T-cell (primary cell): ENCODE data around the gene VARS1. TPM values are rescaled to one million over a fixed set of nuclear protein-coding genes. Genes with fewer than 3 reads are reported as not detected.
"Not testable (repeated sequence)": the region's sequence is repeated elsewhere in the genome, so short reads cannot be mapped to it uniquely, and the experiment has no call there.

Experiments
- ATAC-seq, 4 experiments: fragments of 200-7000 bp in 3 of 4; fragments of 150-1000 bp in 1 of 4; cut with Tn5 transposase; replicated peaks in 1 of 4; 1 replicate in 3 of 4; 2 replicates in 1 of 4; pipeline ENCODE4 v1.10.0; 2021; ENCODE audit warnings: moderate library complexity in 3 of 4, mild to moderate bottlenecking in 2 of 4, moderate number of reproducible peaks in 1 of 4
- CTCF ChIA-PET, 2 donors: fragments of 300-600 bp; sonication (Branson Sonifier 250); formaldehyde crosslinking; loops; one replicate each; lab custom pipeline; 2022; ENCODE audit warnings: antibody characterized with exemption in 2 of 2; lab: Charles Lee
- POLR2A ChIA-PET, 2 donors: fragments of 300-600 bp; sonication (Branson Sonifier 250); formaldehyde crosslinking; loops; one replicate each; lab custom pipeline; 2022; ENCODE audit warnings: antibody characterized with exemption in 2 of 2; lab: Charles Lee
- DNase-seq, 35 experiments: peaks; one replicate each; pipeline versions ENCODE4 v3.0.0 to v3.0.0-alpha.2; 2013 to 2023
- H3K27ac ChIP-seq: one replicate; pipeline ENCODE4 v1.5.1; 2013; ENCODE audit warnings: low read length
- H3K27me3 ChIP-seq, 2 experiments: replicated peaks in 1 of 2; 1 replicate in 1 of 2; 2 replicates in 1 of 2; pipeline versions ENCODE4 v1.6.1 to v1.7.0; 2013; ENCODE audit warnings: low read length in 1 of 2, mixed read lengths in 1 of 2; ENCODE audit not compliant: control insufficient read depth in 2 of 2, insufficient read depth in 2 of 2; ENCODE audit errors: extremely low read depth in 1 of 2
- H3K36me3 ChIP-seq, 2 donors: 1 replicate in 1 of 2; 2 replicates in 1 of 2; pipeline versions ENCODE4 v1.6.1 to v1.7.0; 2013; ENCODE audit warnings: low read length in 1 of 2; ENCODE audit not compliant: control insufficient read depth in 2 of 2, insufficient read depth in 1 of 2; ENCODE audit errors: extremely low read depth in 1 of 2
- H3K4me1 ChIP-seq, 2 experiments: 1 replicate in 1 of 2; 2 replicates in 1 of 2; pipeline versions ENCODE4 v1.6.1 to v1.7.0; 2013; ENCODE audit warnings: low read length in 2 of 2, mixed read lengths in 1 of 2; ENCODE audit not compliant: insufficient read depth in 2 of 2, control insufficient read depth in 1 of 2; ENCODE audit errors: extremely low read depth in 1 of 2
- H3K4me3 ChIP-seq, 2 donors: 1 replicate in 1 of 2; 2 replicates in 1 of 2; pipeline versions ENCODE4 v1.5.1 to v1.7.0; 2013; ENCODE audit warnings: mild to moderate bottlenecking in 2 of 2, low read length in 1 of 2, moderate library complexity in 1 of 2; ENCODE audit not compliant: control insufficient read depth in 1 of 2; ENCODE audit errors: extremely low read depth in 1 of 2
- H3K9me3 ChIP-seq: 2 replicates; pipeline ENCODE4 v1.7.0; 2013
- H3K27ac Mint-ChIP-seq, 2 donors: one replicate each; pipeline ENCODE4 v1.8.0; 2020 to 2021; ENCODE audit warnings: mild to moderate bottlenecking in 2 of 2, mixed read lengths in 2 of 2
- H3K27me3 Mint-ChIP-seq, 2 donors: one replicate each; pipeline ENCODE4 v1.8.0; 2021 to 2022; ENCODE audit warnings: mixed read lengths in 2 of 2
- H3K36me3 Mint-ChIP-seq: one replicate; pipeline ENCODE4 v1.8.0; 2021; ENCODE audit warnings: mixed read lengths
- H3K4me1 Mint-ChIP-seq, 3 donors: one replicate each; pipeline ENCODE4 v1.8.0; 2020 to 2022; ENCODE audit warnings: mixed read lengths in 3 of 3, mild to moderate bottlenecking in 1 of 3
- H3K4me3 Mint-ChIP-seq, 3 donors: one replicate each; pipeline ENCODE4 v1.8.0; 2020 to 2022; ENCODE audit warnings: mild to moderate bottlenecking in 3 of 3, mixed read lengths in 3 of 3, moderate library complexity in 3 of 3
- H3K9me3 Mint-ChIP-seq, 3 donors: one replicate each; pipeline ENCODE4 v1.8.0; 2020 to 2022; ENCODE audit warnings: mixed read lengths in 3 of 3
- WGBS: methylation state at CpG from one replicate; pipeline ENCODE4 v1.1.5; 2013; ENCODE audit warnings: missing lambda C conversion rate; ENCODE audit not compliant: insufficient coverage; 5-methylcytosine and 5-hydroxymethylcytosine counted together
- total RNA-seq, 35 experiments: library from RNA in 6 of 35; stranded (reverse) in 6 of 35; fragments of 120-200 nt in 1 of 35; gene quantifications; one replicate each; pipeline versions ENCODE4 v1.2.1 to v1.2.4 and lab custom pipeline; 2013 to 2026

Gene VARS1
- total RNA-seq, 5 donors from 2014 or later (not counting 1 experiment from before 2014, with no cell fraction given): 44.4 to 71.0 (median 62.5) TPM

DNA sequence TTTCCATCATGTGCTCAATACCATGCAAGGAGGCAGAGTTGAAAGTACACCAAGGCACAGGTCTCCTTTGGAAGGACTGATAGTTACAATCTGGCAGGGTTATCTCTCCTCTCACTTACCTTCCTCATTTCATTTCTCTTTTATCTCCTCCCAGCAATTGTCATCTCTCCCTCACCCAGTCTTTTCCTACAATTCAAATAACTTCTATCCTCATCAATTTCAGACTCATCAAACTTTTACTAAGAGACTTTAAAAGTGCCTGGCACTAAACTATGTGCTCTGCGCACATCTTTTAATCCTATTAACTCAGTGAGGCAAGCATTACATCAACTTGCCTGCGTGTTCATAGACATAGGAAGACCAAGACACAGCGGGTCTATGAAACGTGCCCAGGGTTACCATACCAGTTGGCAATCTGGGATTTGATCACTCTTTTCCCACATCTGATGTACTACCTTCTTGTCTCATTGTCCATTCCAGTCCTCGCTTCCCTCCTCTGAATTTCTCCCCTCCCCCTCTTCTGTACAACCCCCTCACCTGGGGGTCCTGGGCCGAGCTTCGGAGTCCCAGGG, 1.2 kb downstream of the VARS1 start:
- Mint-ChIP-seq H3K27ac (peak overlapping the region; percentile 84 to 96), H3K27me3 (no peaks in the 10 kb centered on the region), H3K4me3 (peak overlapping the region; percentile 78 to 96 (median 95)), H3K36me3 (peaks cover 10% of the 10 kb centered on the region), H3K9me3 (no peaks in the 10 kb centered on the region), H3K4me1 (peaks cover 46 to 54% (median 46%) of the 10 kb centered on the region in 3 donors)
- peaks cover 9 to 15% of the 10 kb centered on the region in 2 donors for H3K36me3 ChIP-seq
- 19% methylated on average over 7 of the region's 7 CpGs for WGBS
- no peaks in the 10 kb centered on the region for H3K9me3 ChIP-seq
- H3K4me3 ChIP-seq: peak overlapping the region; percentile 82 to 94
- POLR2A ChIA-PET: interaction anchor here in 1 of 2 donors (0.6 kb wide), 1 partner anchor 32 kb away, joined by 4 read pairs; no protein-coding TSS in a partner anchor
- no peak for ATAC-seq
- peak overlapping the region; percentile 79 for H3K27ac ChIP-seq
- peaks cover 23 to 49% of the 10 kb centered on the region in 2 experiments for H3K4me1 ChIP-seq
- CTCF ChIA-PET: no interaction called here
- no peaks in the 10 kb centered on the region for H3K27me3 ChIP-seq
- peak in 2 of 35 experiments; percentile 13 to 46 for DNase-seq

DNA sequence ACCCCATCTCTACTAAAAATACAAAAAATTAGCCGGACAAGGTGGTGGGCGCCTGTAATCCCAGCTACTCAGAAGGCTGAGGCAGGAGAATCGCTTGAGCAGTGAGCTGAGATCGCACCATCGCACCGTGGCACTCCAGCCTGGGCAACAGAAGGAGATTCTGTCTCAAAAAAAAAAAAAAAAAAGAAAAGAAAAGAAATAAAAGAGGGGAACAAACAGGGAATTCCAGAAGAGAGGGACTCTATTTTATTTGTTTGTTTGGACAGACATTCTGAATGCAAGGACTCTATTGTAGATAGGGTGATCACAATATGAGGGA, 1.7 kb downstream of the VARS1 start:
- CTCF ChIA-PET: interaction anchor here in 1 of 2 donors (0.7 kb wide), 1 partner anchor 51 kb away, joined by 8 read pairs; no protein-coding TSS in a partner anchor
- DNase-seq, ATAC-seq, H3K4me3 ChIP-seq, POLR2A ChIA-PET, H3K27me3 Mint-ChIP-seq, H3K27me3 ChIP-seq, H3K9me3 ChIP-seq, H3K9me3 Mint-ChIP-seq: not testable (repeated sequence)
- peaks cover 9 to 15% of the 10 kb centered on the region in 2 donors for H3K36me3 ChIP-seq
- peak overlapping the region; percentile 79 for H3K27ac ChIP-seq
- H3K4me1 Mint-ChIP-seq: peaks cover 45 to 57% (median 46%) of the 10 kb centered on the region in 3 donors
- H3K4me1 ChIP-seq: peaks cover 23 to 49% of the 10 kb centered on the region in 2 experiments
- H3K27ac Mint-ChIP-seq: peak overlapping the region; percentile 84 to 96
- peak overlapping the region; percentile 78 to 96 (median 95) for H3K4me3 Mint-ChIP-seq
- 100% methylated on average over 4 of the region's 6 CpGs for WGBS
- peaks cover 15% of the 10 kb centered on the region for H3K36me3 Mint-ChIP-seq

GRCh38 chr6:31792761-31793171, 2.8 kb downstream of the VARS1 start:
- Mint-ChIP-seq H3K27me3 (no peaks in the 10 kb centered on the region), H3K36me3 (peaks cover 15% of the 10 kb centered on the region), H3K4me3 (peak overlapping the region in 1 of 3 donors; percentile 95), H3K4me1 (peaks cover 38 to 49% (median 41%) of the 10 kb centered on the region in 3 donors), H3K27ac (peak overlapping the region; percentile 19 to 24), H3K9me3 (no peaks in the 10 kb centered on the region)
- no peak for ATAC-seq
- 77% methylated on average over 4 of the region's 12 CpGs for WGBS
- ChIA-PET CTCF (no interaction called here), POLR2A (no interaction called here)
- Histone ChIP-seq H3K27ac (peak overlapping the region; percentile 18), H3K4me3 (no peak overlapping the region), H3K9me3 (no peaks in the 10 kb centered on the region), H3K4me1 (peaks cover 17 to 41% of the 10 kb centered on the region in 2 experiments), H3K27me3 (no peaks in the 10 kb centered on the region), H3K36me3 (peaks cover 9 to 15% of the 10 kb centered on the region in 2 donors)
- DNase-seq: no peak

DNA sequence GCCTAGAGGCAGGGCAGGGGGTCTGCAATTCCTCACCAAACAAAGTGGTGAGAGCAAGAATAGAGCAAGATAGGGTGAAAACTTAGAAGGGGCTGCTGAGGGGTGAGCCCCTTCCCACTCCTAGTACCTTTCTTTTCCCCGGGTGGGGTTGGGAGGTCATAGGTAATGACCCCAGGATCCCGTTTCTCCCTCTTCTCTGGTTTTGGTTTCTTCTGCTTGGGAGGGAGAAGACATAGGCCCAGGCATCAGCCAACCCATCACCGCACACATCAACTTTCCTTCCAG, 3.5 kb downstream of the VARS1 start:
- no peak overlapping the region for H3K4me3 ChIP-seq
- DNase-seq (no peak), ATAC-seq (no peak)
- Mint-ChIP-seq H3K9me3 (no peaks in the 10 kb centered on the region), H3K4me1 (peaks cover 31 to 42% (median 33%) of the 10 kb centered on the region in 3 donors), H3K36me3 (peaks cover 15% of the 10 kb centered on the region), H3K4me3 (no peak overlapping the region), H3K27ac (peak overlapping the region in 1 of 2 donors; percentile 24), H3K27me3 (no peaks in the 10 kb centered on the region)
- CTCF ChIA-PET: interaction anchor here (0.5 to 0.7 kb wide), 2 partner anchors 22 to 135 kb away, joined by 3 to 6 read pairs; no protein-coding TSS in a partner anchor
- H3K27me3 ChIP-seq: no peaks in the 10 kb centered on the region
- H3K36me3 ChIP-seq: peaks cover 9 to 15% of the 10 kb centered on the region in 2 donors
- no CpG with 5 or more reads among the region's 3 CpGs for WGBS
- H3K9me3 ChIP-seq: no peaks in the 10 kb centered on the region
- no peak overlapping the region for H3K27ac ChIP-seq
- POLR2A ChIA-PET: no interaction called here
- H3K4me1 ChIP-seq: peaks cover 10 to 34% of the 10 kb centered on the region in 2 experiments

- no peaks in the 10 kb centered on the region for H3K27me3 ChIP-seq
- Mint-ChIP-seq H3K4me1 (peaks cover 26 to 37% (median 29%) of the 10 kb centered on the region in 3 donors), H3K9me3 (no peaks in the 10 kb centered on the region), H3K27me3 (no peaks in the 10 kb centered on the region), H3K27ac (peak overlapping the region; percentile 12 to 80), H3K36me3 (peaks cover 15% of the 10 kb centered on the region), H3K4me3 (no peak overlapping the region)
- POLR2A ChIA-PET: no interaction called here
- H3K4me1 ChIP-seq: peaks cover 8 to 30% of the 10 kb centered on the region in 2 experiments
- no peak for ATAC-seq
- peaks cover 9 to 15% of the 10 kb centered on the region in 2 donors for H3K36me3 ChIP-seq
- no peaks in the 10 kb centered on the region for H3K9me3 ChIP-seq
- DNase-seq: peak in 6 of 35 experiments; percentile 18 to 54 (median 30)
- no peak overlapping the region for H3K27ac ChIP-seq
- CTCF ChIA-PET: interaction anchor here (0.5 to 1.4 kb wide), 5 partner anchors 18 to 135 kb away, joined by 3 to 7 read pairs (median 5); no protein-coding TSS in a partner anchor
- H3K4me3 ChIP-seq: no peak overlapping the region
- 46% methylated on average over 2 of the region's 12 CpGs for WGBS
Measured at GRCh38 chr6:31791324-31792089, 4.0 kb downstream of the VARS1 start.

- ChIA-PET POLR2A (no interaction called here), CTCF (interaction anchor here in 1 of 2 donors (0.7 kb wide), 1 partner anchor 189 kb away, joined by 4 read pairs; no protein-coding TSS in a partner anchor)
- no peak overlapping the region for H3K4me3 ChIP-seq
- Mint-ChIP-seq H3K4me3 (no peak overlapping the region), H3K9me3 (no peaks in the 10 kb centered on the region), H3K27me3 (no peaks in the 10 kb centered on the region), H3K36me3 (peaks cover 32% of the 10 kb centered on the region), H3K4me1 (peaks cover 0 to 6% (median 2%) of the 10 kb centered on the region in 3 donors), H3K27ac (no peak overlapping the region)
- H3K4me1 ChIP-seq: no peaks in the 10 kb centered on the region
- no peak for DNase-seq
- no peaks in the 10 kb centered on the region for H3K9me3 ChIP-seq
- ATAC-seq: no peak
- peaks cover 4 to 45% of the 10 kb centered on the region in 2 donors for H3K36me3 ChIP-seq
- WGBS: 97% methylated on average over 10 of the region's 11 CpGs
- H3K27me3 ChIP-seq: peaks cover 0 to 3% of the 10 kb centered on the region in 2 experiments
- H3K27ac ChIP-seq: no peak overlapping the region
Measured at GRCh38 chr6:31785475-31785874, 10.1 kb downstream of the VARS1 start.
